HL-60 (cell line): ENCODE data around the gene FCN1.

Experiments
- DNase-seq, 2 experiments: peaks; one replicate each; pipeline ENCODE4 v3.0.0-alpha.2; 2010 to 2020; ENCODE audit warnings: low read depth in 1 of 2, low spot score in 1 of 2
- H3K27ac ChIP-seq: fragments of 250-450 bp; sonication (Bioruptor Pico); replicated peaks from 2 replicates; pipeline ENCODE4 v1.5.1; 2020; ENCODE audit warnings: mild to moderate bottlenecking, moderate library complexity
- H3K27me3 ChIP-seq: fragments of 250-450 bp; sonication (Bioruptor Pico); 2 replicates; pipeline ENCODE4 v1.5.1; 2021; ENCODE audit warnings: mild to moderate bottlenecking, moderate library complexity; ENCODE audit not compliant: insufficient read depth, poor library complexity, severe bottlenecking
- H3K4me3 ChIP-seq: replicated peaks from 2 replicates; pipeline ENCODE4 v1.5.1; 2011; ENCODE audit warnings: mild to moderate bottlenecking, control low read depth, low read length; ENCODE audit not compliant: insufficient read depth
- GABPA ChIP-seq: IDR thresholded peaks from 2 replicates; pipeline ENCODE4 v1.6.1; 2012; ENCODE audit warnings: low read depth
- POLR2AphosphoS5 ChIP-seq: IDR thresholded peaks from 2 replicates; pipeline ENCODE4 v1.6.1; 2012; ENCODE audit warnings: low read depth
- SPI1 ChIP-seq: IDR thresholded peaks from 2 replicates; pipeline ENCODE4 v1.6.1; 2012; ENCODE audit warnings: low read depth, mild to moderate bottlenecking, borderline replicate concordance
- TF ChIP-seq, protein P1 (sequence below): IDR thresholded peaks from 2 replicates; pipeline ENCODE4 v1.6.1; 2012; ENCODE audit warnings: low read depth; ENCODE audit not compliant: insufficient replicate concordance
- TF ChIP-seq, protein P2 (sequence below): IDR thresholded peaks from one replicate; pipeline ENCODE4 v1.5.1; 2011; ENCODE audit warnings: low read length, control low read depth, inconsistent platforms; ENCODE audit not compliant: insufficient read depth

The FCN1 gene

DNA sequence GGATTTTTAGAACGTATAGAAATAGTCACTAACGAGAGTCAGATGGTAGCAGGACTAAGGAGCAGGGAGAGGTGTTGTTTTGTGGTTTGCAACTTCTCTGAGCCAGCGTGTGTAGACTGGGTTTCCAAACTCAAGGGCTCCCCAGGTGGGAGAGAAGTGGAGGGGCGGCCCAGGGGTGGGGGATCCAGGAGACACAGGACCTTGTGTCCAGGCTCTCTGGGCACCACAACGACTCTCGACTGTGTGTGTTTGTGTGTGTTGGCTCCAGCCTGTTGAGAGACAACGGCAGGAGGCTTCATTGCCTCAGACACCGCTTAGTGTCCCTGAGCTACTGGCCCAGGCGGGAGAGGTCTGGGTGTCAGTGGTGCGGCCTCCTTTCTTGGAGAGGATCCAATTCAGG, 934 bp upstream of the FCN1 start:
- TF ChIP-seq, protein P1, sequence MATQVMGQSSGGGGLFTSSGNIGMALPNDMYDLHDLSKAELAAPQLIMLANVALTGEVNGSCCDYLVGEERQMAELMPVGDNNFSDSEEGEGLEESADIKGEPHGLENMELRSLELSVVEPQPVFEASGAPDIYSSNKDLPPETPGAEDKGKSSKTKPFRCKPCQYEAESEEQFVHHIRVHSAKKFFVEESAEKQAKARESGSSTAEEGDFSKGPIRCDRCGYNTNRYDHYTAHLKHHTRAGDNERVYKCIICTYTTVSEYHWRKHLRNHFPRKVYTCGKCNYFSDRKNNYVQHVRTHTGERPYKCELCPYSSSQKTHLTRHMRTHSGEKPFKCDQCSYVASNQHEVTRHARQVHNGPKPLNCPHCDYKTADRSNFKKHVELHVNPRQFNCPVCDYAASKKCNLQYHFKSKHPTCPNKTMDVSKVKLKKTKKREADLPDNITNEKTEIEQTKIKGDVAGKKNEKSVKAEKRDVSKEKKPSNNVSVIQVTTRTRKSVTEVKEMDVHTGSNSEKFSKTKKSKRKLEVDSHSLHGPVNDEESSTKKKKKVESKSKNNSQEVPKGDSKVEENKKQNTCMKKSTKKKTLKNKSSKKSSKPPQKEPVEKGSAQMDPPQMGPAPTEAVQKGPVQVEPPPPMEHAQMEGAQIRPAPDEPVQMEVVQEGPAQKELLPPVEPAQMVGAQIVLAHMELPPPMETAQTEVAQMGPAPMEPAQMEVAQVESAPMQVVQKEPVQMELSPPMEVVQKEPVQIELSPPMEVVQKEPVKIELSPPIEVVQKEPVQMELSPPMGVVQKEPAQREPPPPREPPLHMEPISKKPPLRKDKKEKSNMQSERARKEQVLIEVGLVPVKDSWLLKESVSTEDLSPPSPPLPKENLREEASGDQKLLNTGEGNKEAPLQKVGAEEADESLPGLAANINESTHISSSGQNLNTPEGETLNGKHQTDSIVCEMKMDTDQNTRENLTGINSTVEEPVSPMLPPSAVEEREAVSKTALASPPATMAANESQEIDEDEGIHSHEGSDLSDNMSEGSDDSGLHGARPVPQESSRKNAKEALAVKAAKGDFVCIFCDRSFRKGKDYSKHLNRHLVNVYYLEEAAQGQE, result no peak
- TF ChIP-seq GABPA (no peak), SPI1 (no peak), POLR2AphosphoS5 (no peak)
- TF ChIP-seq, protein P2, sequence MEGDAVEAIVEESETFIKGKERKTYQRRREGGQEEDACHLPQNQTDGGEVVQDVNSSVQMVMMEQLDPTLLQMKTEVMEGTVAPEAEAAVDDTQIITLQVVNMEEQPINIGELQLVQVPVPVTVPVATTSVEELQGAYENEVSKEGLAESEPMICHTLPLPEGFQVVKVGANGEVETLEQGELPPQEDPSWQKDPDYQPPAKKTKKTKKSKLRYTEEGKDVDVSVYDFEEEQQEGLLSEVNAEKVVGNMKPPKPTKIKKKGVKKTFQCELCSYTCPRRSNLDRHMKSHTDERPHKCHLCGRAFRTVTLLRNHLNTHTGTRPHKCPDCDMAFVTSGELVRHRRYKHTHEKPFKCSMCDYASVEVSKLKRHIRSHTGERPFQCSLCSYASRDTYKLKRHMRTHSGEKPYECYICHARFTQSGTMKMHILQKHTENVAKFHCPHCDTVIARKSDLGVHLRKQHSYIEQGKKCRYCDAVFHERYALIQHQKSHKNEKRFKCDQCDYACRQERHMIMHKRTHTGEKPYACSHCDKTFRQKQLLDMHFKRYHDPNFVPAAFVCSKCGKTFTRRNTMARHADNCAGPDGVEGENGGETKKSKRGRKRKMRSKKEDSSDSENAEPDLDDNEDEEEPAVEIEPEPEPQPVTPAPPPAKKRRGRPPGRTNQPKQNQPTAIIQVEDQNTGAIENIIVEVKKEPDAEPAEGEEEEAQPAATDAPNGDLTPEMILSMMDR, result no peak
- no peak overlapping the region for H3K4me3 ChIP-seq
- DNase-seq, result no peak
- H3K27me3 ChIP-seq, result no peaks in the 10 kb centered on the region
- H3K27ac ChIP-seq, result peak overlapping the region; percentile 77

- Histone ChIP-seq H3K27ac (no peak overlapping the region), H3K27me3 (no peaks in the 10 kb centered on the region), H3K4me3 (no peak overlapping the region)
- no peak for TF ChIP-seq GABPA
- TF ChIP-seq POLR2AphosphoS5, result no peak
- TF ChIP-seq, protein P1, result no peak
- TF ChIP-seq, protein P2, result no peak
- TF ChIP-seq SPI1, result no peak
- DNase-seq, result no peak
Measured at GRCh38 chr9:134916161-134916665, 1.5 kb downstream of the FCN1 start.

- no peak overlapping the region for H3K4me3 ChIP-seq
- no peak for DNase-seq
- TF ChIP-seq GABPA, result no peak
- no peak for TF ChIP-seq SPI1
- TF ChIP-seq, protein P1, result no peak
- TF ChIP-seq, protein P2, result no peak
- no peak for TF ChIP-seq POLR2AphosphoS5
- H3K27me3 ChIP-seq, result no peaks in the 10 kb centered on the region
- no peak overlapping the region for H3K27ac ChIP-seq
Measured at GRCh38 chr9:134915046-134915985, 2.4 kb downstream of the FCN1 start.
